DMS53 treated with DMSO at 0.1 percent for 48 hours (cell line): ENCODE results near the gene TTC12.

ENCODE experiments used
- DNase-seq: peaks from one replicate; lab custom pipeline; 2025; ENCODE audit not compliant: unreplicated experiment; lab: John Stamatoyannopoulos, UW

The TTC12 gene

DNA sequence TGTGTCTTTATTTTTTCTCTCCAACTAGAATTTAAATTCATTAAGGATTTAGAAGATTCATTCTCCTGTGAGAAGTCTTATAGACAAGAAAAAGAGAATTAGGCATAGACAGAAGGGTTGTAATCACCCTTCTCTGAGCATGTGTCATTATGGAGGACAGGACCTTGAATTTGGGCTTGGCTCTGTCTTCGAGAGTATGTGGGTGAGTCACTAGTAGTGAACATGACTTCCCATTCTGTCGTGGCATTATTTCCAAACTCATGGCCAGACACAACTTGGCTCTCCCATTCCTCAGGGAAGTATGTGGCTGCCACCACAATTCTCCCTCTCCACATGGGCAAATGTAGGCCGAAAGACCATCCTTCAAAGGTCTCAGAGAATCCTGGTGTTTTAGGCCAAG lies 58.9 kb downstream of the TTC12 start:
- no peak for DNase-seq

DNA sequence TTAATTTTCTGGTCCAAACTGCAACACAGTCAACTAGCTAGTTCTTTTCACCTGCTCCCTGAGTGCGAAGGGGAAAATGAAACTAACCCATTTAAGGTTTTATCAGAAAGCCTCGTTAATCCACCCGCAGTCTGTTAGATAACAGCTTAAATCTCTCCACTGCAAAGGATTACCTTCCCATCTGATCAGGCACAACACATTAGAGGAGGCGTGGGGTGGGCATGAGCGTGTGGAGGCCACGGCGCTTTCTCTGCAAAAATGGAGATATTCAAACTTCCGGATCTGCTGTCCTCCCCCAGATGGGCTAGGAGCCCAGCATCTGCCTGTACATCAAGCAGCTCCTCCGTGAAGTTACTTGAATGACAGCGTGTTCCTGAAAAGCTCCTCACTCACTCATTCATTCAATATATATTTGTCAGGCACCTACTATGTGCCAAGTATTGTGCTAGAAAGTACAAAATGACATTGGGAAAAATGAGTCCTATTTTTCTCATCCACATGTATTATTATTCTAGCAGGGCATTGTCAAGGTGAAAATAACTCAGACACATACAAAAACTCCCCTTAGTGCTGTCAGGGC lies 59.7 kb downstream of the TTC12 start:
- DNase-seq: no peak

DNA sequence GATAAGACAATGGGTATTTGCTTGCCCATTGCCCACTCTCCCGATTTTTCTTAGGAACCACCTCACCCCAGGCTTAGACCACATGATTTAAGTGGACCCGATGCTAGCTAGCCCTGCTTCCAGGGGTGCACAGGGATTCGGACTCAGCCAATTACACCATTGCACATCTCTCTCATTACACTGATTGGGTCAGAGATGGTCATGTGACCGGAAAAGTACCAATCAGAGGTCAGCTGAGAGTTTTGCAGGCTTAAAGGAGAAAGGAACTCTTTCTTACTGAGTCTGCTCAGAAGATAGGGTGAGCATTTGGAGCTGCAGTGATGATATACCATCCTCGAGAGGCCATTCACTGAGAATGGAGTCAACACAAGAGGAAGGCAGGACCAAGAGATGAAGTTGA lies 61.0 kb downstream of the TTC12 start:
- DNase-seq: no peak

DNA sequence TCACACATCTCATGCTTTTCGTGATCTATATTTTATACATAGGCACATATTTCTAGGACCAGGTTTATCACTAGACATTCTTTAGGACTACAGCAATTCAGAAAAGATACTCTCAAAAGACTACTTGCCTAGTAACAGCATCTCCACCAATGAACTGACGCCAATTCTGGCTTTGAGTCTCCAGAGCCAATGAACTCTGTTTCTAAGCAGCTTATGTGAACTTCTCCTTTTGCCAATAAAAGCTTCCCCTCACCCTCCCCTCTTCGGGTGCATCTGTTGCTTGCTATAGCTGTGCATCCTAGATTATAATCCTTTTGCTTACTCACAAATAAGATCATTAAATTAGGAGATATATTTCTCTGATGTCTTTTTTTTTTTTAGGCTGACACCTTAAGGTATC lies 61.8 kb downstream of the TTC12 start:
- no peak for DNase-seq

DNA sequence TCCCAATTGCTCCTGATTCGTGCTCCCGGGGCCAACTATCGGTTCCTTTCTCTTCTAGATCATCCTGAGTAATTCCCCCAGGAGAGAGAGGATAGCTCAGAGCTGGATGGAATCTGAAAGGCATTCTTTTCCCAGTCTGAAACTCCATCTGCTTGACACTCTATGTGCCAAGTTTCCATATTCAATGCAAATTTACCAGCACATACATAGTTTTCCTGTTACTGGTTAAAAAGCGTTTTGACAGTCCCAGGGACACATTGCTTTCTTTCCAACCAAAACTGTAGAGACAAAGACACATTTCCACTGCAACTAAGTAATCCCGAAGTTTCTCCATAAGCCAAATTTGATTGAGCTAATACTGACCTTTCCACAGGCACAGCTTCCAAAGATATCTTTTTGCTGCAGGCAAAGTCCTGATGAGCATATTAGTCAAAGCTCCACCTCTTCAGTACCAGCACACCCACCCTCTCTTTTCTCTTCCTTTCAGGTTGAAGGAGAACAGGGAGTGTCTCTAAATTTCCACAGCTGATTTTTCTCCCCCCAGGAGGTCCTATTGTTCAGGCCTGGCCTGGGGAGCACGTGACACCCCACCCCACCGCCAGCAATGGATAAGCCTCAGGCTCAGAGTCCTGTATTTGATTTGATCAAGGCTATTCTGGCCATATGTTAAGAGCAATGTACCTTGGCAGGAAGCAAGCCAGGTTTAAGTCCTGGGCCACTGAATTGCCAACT lies 63.5 kb downstream of the TTC12 start:
- no peak for DNase-seq

GRCh38 chr11:113378692-113379091 lies 64.3 kb downstream of the TTC12 start:
- DNase-seq: no peak

- no peak for DNase-seq
Measured at GRCh38 chr11:113382121-113382520, 67.7 kb downstream of the TTC12 start.

DNA sequence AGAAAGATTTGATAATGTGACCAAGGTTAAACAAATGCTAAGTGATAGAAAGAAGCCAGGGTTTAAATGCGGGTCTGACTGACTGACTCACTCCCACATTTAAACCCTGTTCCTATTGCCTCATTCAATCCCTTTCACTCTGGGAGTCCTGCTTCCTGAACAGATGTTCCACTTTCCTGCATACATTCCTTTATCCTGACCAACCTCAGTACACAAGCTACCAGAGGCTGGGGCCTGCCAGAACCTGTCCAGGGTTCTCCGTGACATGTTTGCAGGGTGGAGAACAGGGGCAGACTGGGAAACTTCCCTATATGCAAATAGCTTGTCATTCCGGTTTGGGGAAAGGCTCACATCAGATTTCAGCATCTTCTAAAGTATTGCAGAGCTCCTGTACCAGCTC lies 70.2 kb downstream of the TTC12 start:
- DNase-seq: peak; percentile 88

DNA sequence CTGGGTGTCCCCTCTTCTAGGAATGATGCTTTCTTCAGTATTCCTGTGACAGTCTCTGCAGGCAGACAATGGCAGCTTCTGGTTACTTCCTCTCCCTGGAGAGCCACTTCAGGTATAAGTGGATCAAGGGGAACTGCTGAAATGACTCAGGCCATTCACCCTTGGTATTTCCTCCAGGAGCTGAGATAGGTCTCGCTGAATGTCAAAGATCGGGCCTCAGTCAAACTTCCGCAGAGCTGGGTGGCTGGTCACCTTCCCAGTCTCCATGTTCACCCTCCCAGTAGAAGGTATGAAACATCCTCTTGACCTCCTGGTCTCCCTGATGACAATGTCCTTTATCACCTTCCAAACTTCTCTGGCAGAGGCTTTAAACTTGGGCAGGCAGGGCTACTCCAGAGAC lies 71.4 kb downstream of the TTC12 start:
- DNase-seq: peak; percentile 8

DNA sequence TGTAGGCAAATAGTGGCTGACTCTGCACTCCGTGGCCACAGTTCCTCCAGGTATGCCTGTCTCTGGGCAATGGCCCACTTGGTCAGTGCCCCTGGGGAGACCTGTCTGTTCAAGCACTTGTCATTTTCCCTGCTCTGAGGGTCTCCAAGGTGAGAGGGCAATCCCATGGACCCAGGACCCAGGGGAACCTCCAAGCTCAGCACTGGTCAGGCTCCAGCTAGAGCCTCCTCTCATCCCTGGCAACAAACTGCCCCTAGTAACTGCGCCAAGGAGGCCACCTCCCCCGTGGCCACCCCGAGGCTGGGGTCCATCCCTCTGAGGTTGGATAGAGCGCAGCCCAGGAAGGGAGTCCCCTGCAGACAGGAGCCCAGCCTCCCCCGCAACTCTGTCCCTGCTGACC lies 72.5 kb downstream of the TTC12 start:
- no peak for DNase-seq

DNA sequence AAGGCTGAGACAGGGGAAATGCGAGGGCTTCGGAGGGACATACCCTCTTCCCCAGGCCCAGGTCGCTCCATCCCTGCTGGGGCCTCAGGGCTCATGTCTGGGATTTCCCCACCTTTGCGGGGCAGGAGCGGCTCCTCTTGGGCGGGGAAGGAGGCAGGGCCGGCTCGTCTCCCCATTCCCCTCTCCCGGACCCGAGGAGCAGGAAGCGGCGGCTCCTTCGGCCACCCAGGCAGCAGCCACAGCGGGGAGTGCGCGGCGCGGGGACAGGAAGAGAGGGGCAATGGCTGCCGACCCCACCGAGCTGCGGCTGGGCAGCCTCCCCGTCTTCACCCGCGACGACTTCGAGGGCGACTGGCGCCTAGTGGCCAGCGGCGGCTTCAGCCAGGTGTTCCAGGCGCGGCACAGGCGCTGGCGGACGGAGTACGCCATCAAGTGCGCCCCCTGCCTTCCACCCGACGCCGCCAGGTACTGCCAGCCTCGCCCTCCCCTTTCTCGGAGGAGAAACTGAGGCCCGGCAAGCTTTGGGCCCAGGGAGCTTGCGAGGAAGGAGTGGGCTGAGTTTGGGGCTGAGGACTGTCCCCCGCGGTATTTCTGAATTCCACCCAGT lies 73.3 kb downstream of the TTC12 start, which contains the start of gene ANKK1:
Gene ANKK1 (plus strand): TSS at position 175 of the 607 bp plus-strand sequence. CDS start 106 bp downstream, at position 281.
- DNase-seq: peak; percentile 31

DNA sequence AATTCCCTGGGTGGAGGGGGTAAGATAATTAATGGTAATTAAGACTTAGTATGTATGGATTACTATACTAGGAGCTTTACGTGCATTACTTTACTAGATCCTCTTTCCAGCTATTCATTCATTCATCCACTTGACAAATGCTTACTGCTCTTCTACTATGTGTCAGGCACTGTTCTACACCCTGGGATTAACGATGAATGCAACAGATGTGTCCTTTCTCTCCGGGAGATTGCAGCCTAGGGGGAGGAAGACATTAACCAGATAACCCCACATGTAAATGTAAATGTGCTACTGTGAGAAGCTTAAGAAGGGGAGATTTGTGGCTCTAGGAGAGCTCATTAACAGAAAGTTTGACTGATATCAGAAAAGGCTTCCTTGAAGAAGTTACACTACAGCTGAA lies 74.9 kb downstream of the TTC12 start:
- no peak for DNase-seq

DNA sequence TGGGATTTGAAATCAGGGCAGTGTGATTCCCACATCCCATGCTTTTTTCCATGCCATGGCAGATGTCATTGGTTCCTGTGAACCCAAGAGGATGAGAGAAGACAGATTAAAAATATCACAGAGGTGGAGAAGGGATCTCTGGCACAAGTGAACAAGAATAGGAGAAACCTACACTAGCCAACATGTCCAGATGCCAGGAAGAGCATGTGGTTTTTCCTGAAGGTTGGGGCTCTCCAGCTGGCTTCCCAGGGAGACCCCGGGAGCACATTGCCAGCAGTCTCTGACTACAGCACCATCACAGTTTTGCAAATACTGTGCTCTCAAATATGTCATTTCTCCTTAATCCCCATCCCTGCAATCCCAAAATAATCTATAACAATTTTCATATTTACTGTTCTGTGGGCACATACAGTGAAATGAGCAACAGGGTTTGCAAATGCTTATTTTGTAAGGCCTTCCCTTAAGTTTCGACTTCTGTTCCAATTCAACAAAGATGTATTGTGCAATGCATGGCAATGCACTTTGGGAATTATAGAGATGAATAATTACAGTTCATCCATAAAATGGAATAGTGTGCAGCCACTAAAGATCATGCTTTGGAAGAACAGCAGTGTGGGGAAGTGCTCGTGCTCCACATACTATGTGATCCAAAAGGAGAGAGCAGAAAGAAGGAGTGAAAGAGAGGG lies 78.0 kb downstream of the TTC12 start:
- no peak for DNase-seq

- DNase-seq: no peak
Measured at GRCh38 chr11:113393501-113393985, 79.2 kb downstream of the TTC12 start.

GRCh38 chr11:113394919-113395318 lies 80.5 kb downstream of the TTC12 start:
- DNase-seq: no peak

DNA sequence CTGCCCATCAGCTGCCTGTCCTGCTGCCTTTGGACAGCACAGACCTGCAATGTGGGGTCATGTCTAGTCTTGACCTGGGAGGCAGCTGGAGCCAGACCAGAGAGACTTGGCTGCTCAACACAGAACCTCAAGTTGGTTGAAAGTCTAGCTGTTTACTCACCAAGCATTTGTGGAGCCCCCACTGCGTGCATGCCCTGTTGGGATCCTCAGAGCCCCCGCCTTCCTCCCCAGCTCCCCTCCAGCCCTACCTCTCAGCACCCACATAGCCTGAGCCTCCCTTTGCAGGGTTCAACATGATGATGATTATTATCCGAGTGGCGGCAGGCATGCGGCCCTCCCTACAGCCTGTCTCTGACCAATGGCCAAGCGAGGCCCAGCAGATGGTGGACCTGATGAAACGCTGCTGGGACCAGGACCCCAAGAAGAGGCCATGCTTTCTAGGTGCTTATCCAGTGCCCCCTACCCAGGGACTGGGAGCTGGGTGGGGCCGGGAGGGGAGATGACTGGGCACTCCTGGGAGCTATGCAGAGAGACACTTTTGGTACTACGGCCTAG lies 81.5 kb downstream of the TTC12 start:
- DNase-seq: no peak

DNA sequence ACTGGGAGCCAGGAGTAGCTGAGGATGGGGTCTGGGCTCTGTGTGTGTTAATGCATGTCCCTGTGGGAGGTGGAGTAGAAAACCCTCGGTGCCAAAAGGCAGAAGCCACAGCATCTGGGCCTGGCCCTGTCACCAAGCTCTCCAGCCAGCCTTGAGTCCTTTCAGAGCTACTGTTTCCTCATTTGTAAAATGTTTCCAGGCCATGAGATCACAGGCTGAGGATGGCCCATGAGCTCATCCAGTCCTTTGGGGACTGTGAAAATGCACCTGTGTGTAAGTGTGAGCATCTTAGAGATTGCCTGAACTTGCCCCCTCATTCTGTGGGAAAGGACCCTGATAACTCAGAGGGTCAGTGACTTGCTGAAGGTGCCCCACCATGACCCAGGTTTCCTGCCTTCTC lies 82.3 kb downstream of the TTC12 start:
- DNase-seq: no peak

GRCh38 chr11:113397212-113397611 lies 82.8 kb downstream of the TTC12 start:
- no peak for DNase-seq

DNA sequence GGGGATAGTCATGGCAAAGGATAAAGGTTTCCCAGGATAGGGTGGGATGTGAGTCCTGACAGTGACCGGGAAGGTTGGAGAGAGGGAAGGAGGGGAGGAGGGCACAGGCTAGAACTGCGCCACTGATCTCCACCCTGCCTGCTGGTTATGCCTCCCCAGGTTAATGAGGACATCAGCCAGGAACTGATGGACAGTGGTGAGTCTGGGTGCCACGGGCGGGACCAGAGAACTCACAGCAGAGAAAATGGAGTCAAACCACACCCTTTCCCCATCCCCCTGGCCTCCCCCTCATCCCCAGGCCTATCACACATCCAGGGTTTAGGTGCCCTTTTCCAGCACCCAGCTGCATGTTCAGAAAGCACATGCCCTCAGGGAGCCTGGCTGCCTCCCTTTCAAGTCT lies 83.4 kb downstream of the TTC12 start:
- DNase-seq: no peak

DNA sequence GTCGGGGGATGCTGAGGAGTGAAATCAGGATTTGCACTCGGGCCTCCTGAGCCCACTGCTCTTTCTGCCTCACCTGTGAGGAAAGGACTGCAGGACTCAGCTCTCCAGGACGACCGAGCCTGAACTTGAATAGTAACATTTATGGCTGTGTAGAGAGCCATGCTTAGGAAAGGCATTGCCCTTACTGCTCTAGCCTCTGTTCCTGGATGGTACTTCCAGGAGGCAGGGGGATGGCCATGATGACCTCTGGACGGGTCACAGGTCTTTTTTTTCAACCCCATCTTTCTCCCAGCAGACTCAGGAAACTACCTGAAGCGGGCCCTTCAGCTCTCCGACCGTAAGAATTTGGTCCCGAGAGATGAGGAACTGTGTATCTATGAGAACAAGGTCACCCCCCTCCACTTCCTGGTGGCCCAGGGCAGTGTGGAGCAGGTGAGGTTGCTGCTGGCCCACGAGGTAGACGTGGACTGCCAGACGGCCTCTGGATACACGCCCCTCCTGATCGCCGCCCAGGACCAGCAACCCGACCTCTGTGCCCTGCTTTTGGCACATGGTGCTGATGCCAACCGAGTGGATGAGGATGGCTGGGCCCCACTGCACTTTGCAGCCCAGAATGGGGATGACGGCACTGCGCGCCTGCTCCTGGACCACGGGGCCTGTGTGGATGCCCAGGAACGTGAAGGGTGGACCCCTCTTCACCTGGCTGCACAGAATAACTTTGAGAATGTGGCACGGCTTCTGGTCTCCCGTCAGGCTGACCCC lies 84.5 kb downstream of the TTC12 start:
- no peak for DNase-seq
